CD4-positive, alpha-beta T cell treated with Interleukin-10 for 1 hour (primary cell): ENCODE results near the gene ACOX1.
A peak's percentile ranks its signal among the peaks of the same experiment; 100 is the strongest.
"Not testable (repeated sequence)": the region's sequence is repeated elsewhere in the genome, so short reads cannot be mapped to it uniquely, and the experiment has no call there.

Source experiments
- DNase-seq: peaks from one replicate; pipeline ENCODE4 v3.0.0-alpha.2; 2020

Gene ACOX1

DNA sequence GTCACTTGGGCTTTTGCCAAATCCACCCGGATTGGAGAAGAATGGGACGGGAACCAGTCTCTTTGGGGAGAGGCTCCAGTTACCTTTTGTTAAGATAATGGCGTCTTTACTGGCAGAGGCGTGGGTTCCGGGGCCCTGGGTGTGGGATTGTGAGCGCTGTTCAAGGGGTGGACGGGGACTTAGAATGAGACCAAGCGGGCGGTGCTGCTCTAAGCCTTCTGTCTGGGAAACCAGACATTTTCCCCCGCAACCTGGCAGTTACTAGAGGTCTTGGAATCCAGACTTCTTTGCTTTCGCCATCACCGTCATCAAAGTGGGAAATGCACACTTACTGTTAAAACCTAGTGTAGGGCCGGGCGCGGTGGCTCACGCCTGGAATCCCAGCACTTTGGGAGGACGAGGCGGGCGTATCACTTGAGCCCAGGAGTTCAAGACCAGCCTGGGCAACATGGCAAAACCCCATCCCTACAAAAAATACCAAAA is 780 bp upstream of the ACOX1 start:
- no peak for DNase-seq

DNA sequence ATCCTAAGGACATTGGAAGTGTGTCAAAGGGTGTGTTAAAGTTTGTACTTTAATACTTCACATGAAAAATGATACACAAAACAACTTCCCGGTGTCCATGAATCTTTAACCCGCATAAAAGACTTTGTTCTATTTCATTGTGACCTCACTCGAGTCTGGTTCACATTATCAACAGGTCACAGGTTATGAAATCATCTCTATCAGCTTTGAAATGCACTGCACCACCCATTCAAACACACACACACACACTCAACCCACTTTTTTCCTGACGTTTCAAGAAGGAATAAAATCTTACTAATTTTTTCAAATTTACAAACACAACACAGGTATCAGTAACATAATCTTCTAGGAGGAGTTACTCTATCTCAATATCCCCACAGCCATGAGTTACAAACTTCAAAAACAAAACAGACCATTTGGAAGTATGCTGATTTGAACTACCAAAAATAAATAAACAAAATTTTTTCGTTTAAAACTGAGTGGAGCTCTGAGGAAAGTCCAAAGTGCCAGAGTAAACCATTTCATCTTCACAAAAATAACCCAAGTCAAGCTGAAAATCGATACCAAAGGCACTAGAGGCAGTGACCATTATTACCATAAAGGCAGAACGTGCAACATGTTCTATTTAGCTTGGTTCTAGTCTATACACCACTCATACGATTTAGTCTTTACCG is 2.7 kb downstream of the ACOX1 start:
- no peak for DNase-seq

DNA sequence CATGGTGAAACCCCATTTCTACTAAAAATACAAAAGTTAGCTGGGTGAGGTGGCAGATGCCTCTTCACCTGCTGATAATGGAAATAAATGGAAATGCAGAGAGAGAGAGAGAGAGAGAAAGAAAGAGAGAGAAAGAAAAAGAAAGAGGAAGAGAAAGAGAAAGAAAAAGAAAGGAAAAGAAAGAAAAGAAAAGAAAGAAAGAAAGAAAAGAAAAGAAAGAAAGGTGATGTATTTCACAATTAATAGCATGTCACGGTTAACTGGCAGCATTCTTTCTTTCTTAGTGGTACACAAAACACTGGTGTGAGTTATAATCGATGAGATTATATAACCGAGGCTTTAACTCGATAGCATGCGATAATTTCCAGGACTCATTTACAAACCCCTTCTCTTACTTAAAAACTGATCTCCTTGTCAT is 3.2 kb downstream of the ACOX1 start:
- DNase-seq, result no peak

DNA sequence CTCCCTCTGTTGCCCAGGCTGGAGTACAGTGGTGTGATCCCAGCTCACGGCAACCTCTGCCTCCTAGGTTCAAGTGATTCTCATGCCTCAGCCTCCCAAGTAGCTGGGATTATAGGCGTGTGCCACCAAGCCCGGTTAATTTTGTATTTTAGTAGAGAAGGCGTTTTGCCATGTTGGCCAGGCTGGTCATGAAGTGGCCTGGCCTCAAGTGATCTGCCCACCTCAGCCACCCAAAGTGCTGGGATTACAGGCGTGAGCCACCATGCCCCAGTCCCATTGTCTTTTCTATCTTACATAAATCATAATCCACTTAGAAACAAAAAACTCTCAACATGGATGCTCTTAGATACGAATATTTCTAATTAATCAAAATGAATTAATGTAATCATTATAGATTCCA is 3.8 kb downstream of the ACOX1 start:
- DNase-seq, result not testable (repeated sequence)

DNA sequence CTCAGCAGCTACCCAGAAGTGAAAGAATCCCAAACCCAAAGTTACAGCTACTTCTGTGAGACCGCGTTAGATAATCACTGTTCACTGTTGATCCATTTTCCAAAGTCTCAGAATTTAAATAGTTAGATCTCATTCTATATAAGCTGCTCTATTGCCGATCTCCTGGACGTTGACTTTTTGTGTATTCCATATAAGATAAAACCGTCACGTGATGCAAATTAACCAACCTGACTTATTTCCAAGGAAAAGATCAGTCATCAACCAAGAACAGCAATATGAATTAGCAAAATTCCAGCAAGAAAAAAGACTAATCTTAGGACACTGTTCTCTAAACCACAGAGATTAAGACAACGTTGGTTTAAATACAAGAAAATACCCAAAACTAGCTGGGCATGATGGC is 8.3 kb downstream of the ACOX1 start:
- no peak for DNase-seq

DNA sequence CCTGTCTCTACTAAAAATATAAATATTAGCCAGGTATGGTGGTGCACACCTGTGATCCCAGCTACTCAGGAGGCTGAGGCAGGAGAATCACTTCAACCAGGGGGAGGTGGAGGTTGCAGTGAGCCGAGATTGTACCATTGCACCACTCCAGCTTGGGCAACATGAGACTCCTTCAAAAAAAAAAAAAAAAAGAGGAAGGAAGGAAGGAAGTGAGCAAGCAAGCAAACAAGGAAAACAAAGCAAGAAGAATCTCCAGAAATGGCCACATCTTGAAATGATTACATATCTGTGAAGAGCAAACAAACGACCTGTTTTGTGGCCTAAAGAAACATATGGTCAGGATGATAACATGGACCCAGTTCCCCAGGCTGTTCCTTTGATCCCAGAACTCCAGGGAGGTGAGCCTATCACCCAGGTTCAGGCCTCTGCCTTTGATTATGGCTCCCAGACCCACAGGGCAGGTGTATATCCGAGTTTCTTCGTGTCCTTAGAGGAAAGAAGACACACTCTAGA is 8.9 kb downstream of the ACOX1 start:
- DNase-seq, result no peak

DNA sequence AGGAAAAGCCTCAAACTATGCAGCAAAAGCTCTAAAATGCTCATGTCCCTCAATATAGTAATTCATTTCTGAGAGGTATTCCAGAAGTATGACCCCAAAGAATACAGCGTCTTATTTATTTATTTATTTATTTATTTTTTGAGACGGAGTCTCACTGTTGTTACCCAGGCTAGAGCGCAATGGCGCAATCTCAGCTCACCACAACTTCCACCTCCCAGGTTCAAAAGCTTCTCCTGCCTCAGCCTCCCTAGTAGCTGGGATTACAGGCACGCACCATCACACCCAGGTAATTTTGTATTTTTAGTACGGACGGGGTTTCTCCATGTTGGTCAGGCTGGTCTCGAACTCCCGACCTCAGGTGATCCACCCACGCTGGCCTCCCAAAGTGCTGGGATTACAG is 9.9 kb downstream of the ACOX1 start:
- DNase-seq, result not testable (repeated sequence)

DNA sequence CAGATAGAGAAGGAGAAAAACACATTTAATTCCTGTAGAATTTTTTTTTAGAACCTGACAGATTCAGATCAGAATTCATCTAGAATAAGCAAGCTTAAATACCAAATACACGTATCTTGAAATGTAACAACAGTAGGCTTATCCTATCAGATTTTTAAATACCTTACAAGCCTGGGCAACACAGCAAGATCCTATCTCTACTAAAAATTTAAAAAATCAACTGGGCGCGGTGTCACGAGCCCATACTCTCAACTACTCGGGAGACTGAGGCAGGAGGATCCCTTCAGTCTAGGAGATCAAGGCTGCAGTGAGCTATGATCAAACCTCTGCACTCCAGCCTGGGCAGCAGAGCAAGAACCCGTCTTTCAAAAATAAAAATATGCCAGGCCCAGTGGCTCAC is 13.5 kb downstream of the ACOX1 start:
- no peak for DNase-seq

DNA sequence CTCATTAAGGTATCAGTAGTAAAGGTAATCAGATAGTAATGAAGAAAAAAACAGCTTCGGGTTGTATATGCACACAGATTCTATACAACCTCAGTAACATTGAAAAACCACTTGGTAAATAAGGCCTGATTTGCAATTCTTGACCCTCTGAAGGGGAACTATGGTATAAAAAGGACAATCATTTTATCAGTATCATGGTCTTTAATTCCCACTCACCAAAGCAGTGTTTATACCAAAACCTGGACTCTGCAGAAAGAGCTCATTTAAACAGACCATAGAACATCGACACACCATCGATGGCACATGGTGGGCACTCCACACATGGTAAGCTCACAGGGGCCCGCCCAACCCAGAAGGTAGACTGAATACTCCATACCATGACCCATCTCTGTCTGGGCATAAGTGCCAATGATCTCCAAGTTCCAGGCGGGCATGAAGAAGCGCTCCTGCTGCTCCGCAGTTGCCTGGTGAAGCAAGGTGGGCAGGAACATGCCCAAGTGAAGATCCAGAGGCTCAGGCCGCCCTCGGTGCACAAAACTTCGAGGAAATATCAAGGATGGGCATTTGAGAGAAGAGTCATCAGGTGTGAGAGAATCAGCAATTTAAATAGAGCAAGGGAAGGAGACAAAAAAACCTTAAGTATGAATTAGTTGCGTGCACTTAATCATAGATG is 19.0 kb downstream of the ACOX1 start:
- no peak for DNase-seq

DNA sequence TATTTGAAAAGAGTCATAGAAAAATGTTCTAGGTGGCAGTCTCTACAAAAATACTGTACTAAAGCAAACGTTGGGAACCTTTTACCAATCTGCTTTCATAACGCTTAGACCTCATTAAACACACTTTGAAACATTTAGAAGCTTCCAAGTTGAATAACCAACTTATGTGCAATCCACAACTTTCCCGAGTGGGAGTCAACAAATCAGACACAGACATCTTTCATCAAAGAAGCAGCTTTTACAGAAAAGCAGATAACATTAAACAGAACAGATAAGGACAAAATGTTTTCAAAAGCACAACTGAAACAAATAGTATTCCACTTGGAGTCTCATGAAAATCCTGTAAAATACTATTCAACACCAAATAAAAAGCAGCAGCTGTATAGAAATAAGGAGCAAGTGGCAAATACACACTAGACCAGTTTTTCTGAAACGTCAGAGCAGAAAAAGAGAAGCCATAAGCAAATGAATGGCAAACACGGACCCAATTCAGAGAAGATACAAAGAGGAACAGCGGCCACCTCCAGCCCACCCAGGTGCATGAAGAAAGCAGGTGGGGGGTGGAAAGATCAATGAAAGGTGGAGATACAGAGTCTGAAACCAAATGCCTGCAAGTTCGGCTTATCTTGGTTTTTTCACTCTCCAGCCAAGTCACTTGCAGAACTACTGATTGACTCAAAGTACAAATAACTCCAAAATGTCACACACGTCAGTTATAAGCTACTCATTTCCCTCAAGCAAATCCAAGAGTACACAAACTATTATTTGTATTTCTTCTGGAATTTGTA is 19.7 kb downstream of the ACOX1 start:
- DNase-seq, result no peak

DNA sequence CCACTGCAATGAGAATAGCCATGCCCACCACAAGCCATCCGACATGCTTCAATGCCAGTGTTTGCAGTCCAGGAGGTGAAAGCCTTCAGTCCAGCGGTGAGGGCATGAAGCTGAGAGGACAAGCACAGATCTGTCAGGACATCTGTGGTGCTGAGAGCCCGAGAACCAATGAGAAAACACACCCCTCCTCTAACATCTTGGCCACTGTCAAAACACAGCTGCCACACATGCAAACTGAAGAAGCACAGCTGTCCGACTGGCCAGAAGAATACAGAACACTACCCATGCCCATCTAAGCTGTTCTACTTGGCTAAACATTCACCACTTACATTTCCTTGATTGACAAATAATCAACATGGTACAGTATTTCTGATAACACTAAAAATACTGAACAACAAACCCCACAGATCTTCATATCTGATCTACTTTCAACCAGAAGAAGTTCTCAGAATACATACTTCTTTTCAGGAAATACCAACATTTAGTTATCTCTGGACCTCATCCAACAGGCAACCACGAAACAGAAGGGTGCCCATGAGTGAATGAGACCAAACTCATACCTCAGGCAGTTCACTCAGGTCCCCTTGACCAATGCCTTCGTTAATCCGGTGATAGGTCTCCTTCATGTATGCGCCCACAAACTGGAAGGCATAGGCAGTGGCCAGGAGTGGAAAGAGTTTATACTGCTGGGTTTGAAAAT is 28.0 kb downstream of the ACOX1 start:
- DNase-seq, result no peak

DNA sequence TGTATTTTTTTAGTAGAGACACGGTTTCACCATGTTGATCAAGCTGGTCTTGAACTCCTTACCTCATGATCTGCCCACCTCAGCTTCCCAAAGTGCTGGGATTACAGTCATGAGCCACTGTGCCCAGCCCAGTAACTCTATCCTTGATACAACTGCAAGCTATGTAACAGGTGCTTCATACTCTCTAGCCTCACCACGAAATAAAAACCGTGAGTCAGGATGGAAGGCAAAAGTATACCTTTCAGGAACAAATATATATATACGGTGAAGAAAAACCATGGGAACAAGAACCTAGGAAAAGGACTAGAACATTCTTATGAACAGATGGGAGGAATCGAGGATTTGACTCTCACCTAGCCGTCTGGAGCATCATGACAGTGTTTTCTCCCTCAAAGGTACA is 28.5 kb downstream of the ACOX1 start:
- DNase-seq, result no peak

DNA sequence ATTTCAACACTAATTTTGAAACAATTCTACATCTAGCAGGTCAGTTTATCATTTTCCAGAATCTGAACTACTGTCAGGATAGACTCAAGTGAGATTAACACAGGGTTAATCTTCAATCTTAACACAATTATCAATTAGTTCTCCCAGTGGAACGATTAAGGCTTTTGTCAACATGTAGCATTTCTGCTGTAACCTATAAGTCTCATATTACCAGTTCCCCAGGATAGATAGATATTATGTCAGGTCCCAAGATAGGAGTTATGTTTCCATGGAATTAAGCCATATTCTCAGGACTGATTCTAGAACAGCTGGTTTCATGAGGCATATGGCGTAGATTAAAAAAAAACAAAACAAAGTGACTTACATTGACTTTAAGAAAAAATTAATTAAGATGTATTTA is 33.8 kb downstream of the ACOX1 start:
- DNase-seq, result no peak

DNA sequence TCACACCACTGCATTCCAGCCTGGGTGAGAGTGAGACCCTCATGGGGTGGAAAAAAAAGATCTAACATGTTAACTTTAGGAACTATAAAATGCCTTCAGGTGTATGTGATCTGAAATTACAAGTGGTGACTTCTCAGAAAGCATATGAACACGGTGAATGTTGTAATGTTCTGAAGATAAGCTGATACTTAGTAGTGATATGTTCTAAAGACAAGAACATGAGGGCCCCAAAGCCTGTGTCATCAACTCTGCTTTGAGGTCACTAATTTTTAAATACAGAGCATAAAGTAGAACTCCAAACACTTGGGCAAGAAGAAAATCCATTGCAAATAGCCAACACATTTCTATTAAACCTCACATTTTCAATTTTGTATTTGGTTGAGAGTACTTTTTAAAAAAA is 35.5 kb downstream of the ACOX1 start:
- DNase-seq, result no peak

DNA sequence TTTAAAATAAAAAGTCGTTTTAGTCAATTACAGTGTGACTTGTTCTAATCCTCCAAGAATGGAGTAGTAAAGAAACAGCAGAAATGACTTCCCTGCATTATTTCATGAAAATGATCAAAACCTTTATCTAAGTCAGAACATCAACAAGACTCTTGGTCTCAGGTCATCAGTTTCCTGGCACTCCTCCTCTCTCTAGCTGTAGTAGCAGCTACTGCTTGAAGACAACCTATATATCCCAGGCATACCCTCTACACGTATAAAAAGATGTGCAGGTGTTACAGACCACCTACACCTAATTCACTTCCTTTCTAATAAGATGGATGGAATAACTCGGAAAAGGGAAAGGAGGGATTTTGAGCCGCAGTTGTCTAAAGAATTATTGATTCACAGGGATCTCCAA is 36.5 kb downstream of the ACOX1 start:
- no peak for DNase-seq

DNA sequence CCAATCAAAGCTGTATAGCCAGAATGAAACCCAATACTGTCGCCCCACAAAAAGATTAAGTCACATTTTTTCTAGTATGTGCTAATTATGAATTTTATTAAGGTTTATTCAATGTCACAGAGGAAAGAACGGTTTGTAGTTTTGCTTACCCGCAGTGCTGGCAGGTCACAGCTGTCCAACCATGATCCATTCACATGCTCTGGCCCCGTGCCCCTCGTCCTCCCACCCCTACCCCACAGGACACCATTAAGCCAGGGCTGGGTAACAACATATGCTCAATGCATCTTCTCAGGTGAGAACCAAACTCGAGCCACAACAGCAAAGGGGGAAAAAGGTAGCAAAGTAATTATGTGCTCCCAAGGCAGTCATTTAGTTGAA is 37.5 kb downstream of the ACOX1 start:
- no peak for DNase-seq

DNA sequence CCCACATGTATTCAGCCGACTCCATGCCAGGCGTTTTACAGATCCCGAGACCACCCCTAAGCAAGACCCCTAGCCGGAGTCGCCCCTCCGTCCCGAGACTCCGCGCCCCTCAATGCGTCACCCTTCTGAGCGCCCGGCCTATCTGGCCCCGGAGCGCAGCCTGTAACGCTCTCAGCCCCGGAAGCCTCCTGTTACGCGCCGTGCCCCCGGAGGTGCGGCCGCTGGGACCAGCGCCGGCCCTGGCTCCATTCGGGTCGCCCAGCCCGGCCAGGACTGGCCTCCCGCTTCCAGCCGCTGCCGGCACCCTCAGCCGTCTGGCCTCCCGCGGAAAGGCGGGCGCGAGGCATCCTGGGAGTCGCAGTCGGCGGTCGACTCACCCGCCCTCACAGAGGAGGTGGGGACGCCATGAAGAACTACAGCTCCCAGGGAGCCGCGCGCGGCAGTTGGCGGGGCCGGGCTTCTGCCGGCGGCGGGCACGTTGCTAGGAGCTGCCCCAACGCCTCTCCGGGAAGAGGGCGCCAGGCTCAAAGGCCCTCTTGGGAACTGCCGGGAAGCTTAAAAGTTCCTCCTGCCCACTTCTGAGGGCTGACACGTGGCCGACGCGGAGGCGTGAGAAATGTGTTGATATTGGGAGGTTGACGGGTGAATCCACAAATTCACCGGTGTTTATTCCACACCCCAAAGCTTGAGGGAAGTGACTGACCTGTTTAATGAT is 38.1 kb downstream of the ACOX1 start, which contains the start of gene FBF1:
Gene FBF1, minus strand, starts transcription at position 316 of the 715 bp plus-strand sequence. CDS start 2,893 bp downstream, outside the sequence.
- peak; percentile 88 for DNase-seq

DNA sequence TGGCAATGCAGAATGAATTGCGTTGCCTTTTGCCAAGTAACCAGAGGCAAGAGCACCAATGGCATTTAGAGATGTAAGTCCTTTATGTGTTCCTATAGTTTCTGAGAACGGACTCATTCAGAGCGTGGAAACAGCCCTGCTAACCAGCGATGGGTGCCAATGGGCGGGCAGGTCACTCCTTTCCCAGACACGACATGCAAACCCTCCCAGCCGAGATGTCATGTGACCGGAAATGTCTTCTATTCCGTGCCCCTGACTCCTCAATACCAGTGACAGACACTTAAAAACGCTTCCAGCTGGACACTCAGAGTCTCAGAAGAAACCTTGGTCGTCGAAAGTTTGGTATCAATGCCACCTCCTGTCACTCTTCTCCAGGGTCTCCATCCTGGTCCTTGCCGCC is 41.3 kb downstream of the ACOX1 start:
- no peak for DNase-seq

DNA sequence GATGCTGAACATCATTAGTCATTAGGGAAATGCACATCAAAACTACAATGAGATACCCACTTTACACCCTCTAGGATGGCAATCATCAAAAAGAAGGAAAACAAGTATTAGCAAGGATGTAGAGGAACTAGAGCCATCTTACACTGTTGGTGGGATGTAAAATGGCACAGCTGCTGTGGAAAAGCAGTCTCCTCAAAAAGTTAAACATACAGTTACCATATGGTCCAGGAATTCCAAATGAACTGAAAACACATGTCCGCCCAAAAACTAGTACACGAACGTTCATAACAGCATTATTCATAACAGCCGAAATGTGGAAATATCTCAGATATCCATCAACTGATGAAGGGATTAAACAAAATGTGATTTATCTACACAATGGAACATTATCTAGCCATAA is 45.2 kb downstream of the ACOX1 start:
- no peak for DNase-seq

DNA sequence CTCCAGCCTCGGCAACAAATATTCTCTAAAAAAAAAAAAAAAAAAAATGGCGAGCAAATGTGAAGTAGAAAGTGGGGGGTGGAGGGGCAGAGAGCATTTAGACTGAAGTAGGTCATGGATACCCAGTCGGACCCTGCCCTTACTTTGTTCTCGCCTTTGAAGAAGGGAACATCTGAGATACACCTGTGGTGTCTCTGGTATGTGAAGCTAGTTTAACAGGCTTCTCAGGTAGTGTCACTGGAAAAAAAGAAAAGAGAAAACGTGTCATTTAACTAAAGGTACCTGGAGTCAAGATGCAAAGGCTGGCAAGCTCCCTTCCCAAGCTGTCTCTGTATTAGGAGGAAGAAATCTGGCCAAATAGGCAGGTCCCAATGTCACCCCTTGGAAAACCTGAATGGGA is 46.1 kb downstream of the ACOX1 start:
- no peak for DNase-seq

DNA sequence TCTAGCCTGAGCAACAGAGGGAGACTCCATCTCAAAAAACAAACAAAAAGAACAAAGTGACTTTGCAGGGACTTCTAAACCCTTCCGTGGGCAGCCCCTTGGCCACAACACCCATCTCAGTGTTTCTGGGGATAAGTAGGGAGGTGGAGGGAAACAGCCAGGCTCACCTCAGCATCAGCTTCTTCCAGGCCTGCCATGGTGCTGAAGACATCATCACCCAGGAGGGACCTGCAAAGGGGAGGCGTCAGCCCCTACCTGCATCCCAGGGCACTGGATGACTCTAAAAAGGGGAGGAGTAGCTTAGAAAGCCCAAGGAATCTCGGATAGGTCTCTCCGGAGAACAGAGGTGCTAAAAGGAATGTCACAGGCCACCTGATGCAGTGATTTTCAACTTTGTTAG is 47.9 kb downstream of the ACOX1 start:
- no peak for DNase-seq

DNA sequence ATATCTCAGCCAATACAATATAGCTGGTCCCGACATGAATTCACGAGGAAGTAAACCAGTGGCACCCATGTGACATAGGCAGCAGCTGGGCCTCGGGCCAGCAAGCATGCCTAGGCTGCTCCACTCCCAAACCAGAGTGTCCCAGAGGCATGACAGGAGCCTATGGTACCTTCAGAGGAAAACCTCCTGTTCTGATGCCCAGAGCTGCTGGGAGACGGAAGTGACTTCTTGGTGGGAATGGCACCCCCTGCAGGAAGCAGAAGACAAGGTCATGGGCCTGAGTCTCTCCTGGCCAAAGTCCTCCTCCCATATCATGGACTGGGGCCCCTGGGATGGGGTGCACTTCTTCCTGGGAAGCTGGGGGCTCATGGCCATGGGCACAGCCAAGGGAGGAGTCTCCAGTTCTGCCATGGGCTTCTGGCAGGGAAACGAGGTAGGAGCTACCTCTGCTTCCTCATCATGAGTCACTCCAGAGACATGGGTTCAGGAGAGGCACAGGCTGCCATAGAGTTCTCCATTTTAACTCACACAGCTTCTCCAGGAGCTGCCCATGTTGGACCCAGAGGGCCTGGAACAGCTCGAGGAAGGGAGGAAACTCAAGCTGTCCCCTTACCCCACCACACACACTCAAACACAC is 51.6 kb downstream of the ACOX1 start:
- peak; percentile 8 for DNase-seq
